ENCODE results near the gene FOXJ1.

The FOXJ1 gene

GRCh38 chr17:76094046-76094445 is 47.0 kb downstream of the FOXJ1 start (continued):
- TF ChIP-seq ZNF175 (tag by site-specific recombination; IDR thresholded peaks at IDR 0.05), result no peak
- no peak for TF ChIP-seq ZNF791 (tag by site-specific recombination; IDR thresholded peaks at IDR 0.05)
- TF ChIP-seq ZBTB8A (tag by site-specific recombination; IDR thresholded peaks at IDR 0.05), result no peak
- TF ChIP-seq RBAK (tag by site-specific recombination; IDR thresholded peaks at IDR 0.05), result no peak
- no peak for TF ChIP-seq ZNF530 (tag by site-specific recombination; IDR thresholded peaks at IDR 0.05; ENCODE audit: low read depth)
- no peak for TF ChIP-seq ZNF114 (tag by site-specific recombination; IDR thresholded peaks at IDR 0.05)
- TF ChIP-seq ZNF416 (tag by site-specific recombination; IDR thresholded peaks at IDR 0.05), result no peak
- TF ChIP-seq ZNF580 (tag by site-specific recombination; IDR thresholded peaks at IDR 0.05), result no peak
- TF ChIP-seq ZNF266 (tag by site-specific recombination; IDR thresholded peaks at IDR 0.05; ENCODE audit: low read depth), result no peak
- TF ChIP-seq KLF17 (tag by site-specific recombination; IDR thresholded peaks at IDR 0.05), result no peak
- no peak for TF ChIP-seq KLF1 (tag by site-specific recombination; IDR thresholded peaks at IDR 0.05)

GRCh38 chr17:76092526-76093413 is 48.3 kb downstream of the FOXJ1 start:
- CTCF ChIA-PET, result interaction anchor here (0.6 to 0.8 kb wide), 4 partner anchors 72 to 243 kb away, joined by 3 to 5 read pairs (median 4); no protein-coding TSS in a partner anchor
- Histone ChIP-seq H3K36me3 (ENCODE audit: control insufficient read depth in 2 of 2, insufficient read depth in 1 of 2, low read length in 2 of 2) (peaks cover 32 to 95% of the 10 kb centered on the region in 2 experiments), H3K9me3 (ENCODE audit: control insufficient read depth, insufficient read depth, low read depth, low read length) (no peaks in the 10 kb centered on the region), H3K27ac (ENCODE audit: extremely low read depth, low read depth, low read length) (no peak overlapping the region), H3K4me1 (ENCODE audit: control insufficient read depth, insufficient read depth, low read length) (no peaks in the 10 kb centered on the region), H3K4me3 (ENCODE audit: low read depth, low read length) (no peak overlapping the region)
- TF ChIP-seq ATF2 (tag by site-specific recombination; IDR thresholded peaks at IDR 0.05; ENCODE audit: low read depth) (no peak), ZNF654 (tag by site-specific recombination; IDR thresholded peaks at IDR 0.05; ENCODE audit: low read depth) (no peak), GLI4 (tag by site-specific recombination; IDR thresholded peaks at IDR 0.05) (no peak)
- POLR2A ChIA-PET, result interaction anchor here (1.0 to 1.4 kb wide), 2 partner anchors 13 to 78 kb away, joined by 3 to 5 read pairs; no protein-coding TSS in a partner anchor

- ChIA-PET CTCF (interaction anchor here (0.6 kb wide), 1 partner anchor 71 kb away, joined by 3 read pairs; no protein-coding TSS in a partner anchor), POLR2A (interaction anchor here (0.6 to 1.0 kb wide), 3 partner anchors 30 to 86 kb away, joined by 3 to 6 read pairs (median 4); no protein-coding TSS in a partner anchor)
- Histone ChIP-seq H3K27ac (ENCODE audit: extremely low read depth, low read depth, low read length) (no peak overlapping the region; the same call in 1 of the 2 replicates), H3K9me3 (ENCODE audit: control insufficient read depth, insufficient read depth, low read depth, low read length) (no peaks in the 10 kb centered on the region), H3K4me3 (ENCODE audit: low read depth, low read length) (no peak overlapping the region), H3K36me3 (ENCODE audit: control insufficient read depth in 2 of 2, insufficient read depth in 1 of 2, low read length in 2 of 2) (peaks cover 22 to 95% of the 10 kb centered on the region in 2 experiments), H3K4me1 (ENCODE audit: control insufficient read depth, insufficient read depth, low read length) (no peaks in the 10 kb centered on the region)
- TF ChIP-seq ZNF830 (tag by site-specific recombination; IDR thresholded peaks at IDR 0.05; ENCODE audit: low read depth) (no peak), ZBTB17 (tag by site-specific recombination; IDR thresholded peaks at IDR 0.05) (no peak), ZNF146 (tag by site-specific recombination; IDR thresholded peaks at IDR 0.05) (no peak), ZSCAN30 (tag by site-specific recombination; IDR thresholded peaks at IDR 0.05) (no peak)
Observed at GRCh38 chr17:76091526-76092286, 49.3 kb downstream of the FOXJ1 start.

Measured in HEK293 (cell line).